ENCODE measurements around the gene EGR1.

DNA sequence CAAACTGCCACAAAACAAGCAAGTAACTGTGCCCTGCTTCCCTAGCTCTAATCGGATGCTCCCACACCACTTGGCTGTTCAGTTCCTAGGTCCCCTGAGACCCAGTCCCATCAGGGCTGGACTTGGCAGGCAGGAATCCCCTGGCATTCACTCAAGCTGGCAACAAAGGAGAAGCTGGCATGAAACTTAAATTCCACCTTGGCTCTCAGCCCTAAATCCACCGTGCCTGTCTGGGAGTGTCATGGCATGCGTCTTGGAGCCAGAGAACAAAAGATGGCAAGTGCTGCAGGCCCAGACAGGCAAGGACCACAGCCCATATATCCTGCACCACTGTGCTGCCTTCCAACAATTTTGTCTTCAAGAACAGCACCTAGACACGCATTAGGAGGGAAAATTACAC is 39.5 kb downstream of the EGR1 start:
- no peak for TF ChIP-seq POLR2A (IDR thresholded peaks at IDR 0.05)
- TF ChIP-seq, protein P1, sequence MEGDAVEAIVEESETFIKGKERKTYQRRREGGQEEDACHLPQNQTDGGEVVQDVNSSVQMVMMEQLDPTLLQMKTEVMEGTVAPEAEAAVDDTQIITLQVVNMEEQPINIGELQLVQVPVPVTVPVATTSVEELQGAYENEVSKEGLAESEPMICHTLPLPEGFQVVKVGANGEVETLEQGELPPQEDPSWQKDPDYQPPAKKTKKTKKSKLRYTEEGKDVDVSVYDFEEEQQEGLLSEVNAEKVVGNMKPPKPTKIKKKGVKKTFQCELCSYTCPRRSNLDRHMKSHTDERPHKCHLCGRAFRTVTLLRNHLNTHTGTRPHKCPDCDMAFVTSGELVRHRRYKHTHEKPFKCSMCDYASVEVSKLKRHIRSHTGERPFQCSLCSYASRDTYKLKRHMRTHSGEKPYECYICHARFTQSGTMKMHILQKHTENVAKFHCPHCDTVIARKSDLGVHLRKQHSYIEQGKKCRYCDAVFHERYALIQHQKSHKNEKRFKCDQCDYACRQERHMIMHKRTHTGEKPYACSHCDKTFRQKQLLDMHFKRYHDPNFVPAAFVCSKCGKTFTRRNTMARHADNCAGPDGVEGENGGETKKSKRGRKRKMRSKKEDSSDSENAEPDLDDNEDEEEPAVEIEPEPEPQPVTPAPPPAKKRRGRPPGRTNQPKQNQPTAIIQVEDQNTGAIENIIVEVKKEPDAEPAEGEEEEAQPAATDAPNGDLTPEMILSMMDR (IDR thresholded peaks at IDR 0.05), result no peak
